Measurements from ENCODE around the gene ARFRP1. TPM values are rescaled to one million over a fixed set of nuclear protein-coding genes. Genes with fewer than 3 reads are reported as not detected.

ARFRP1 gene
- total and polyA plus RNA-seq, 2 experiments from 2014 or later = 16.7 to 24.6 TPM

- Histone ChIP-seq H4K20me1 (replicated peaks; ENCODE audit: insufficient read depth) (no peaks in the 10 kb centered on the region; the same call in 1 of the 2 replicates), H3K9me2 (ENCODE audit: insufficient read depth) (no peaks in the 10 kb centered on the region), H3K4me3 (no peak overlapping the region), H3K27me3 (ENCODE audit: insufficient read depth) (no peaks in the 10 kb centered on the region), H3K79me2 (replicated peaks; ENCODE audit: insufficient read depth) (peaks cover 11% of the 10 kb centered on the region), H3K36me3 (ENCODE audit: insufficient read depth) (no peaks in the 10 kb centered on the region), H3F3A (replicated peaks; ENCODE audit: low read depth) (peaks cover 10% of the 10 kb centered on the region), H3K4me2 (no peak overlapping the region), H3K4me1 (ENCODE audit: insufficient read depth) (peaks cover 20% of the 10 kb centered on the region), H3K27ac (ENCODE audit: low read depth) (no peak overlapping the region), H2AFZ (no peak overlapping the region)
- H3K36me3 Mint-ChIP-seq (ENCODE audit: low read depth) = peaks cover 9% of the 10 kb centered on the region; the same call in 2 of the 3 replicates
- H3K9me3 Mint-ChIP-seq = no peaks in the 10 kb centered on the region
- no peak overlapping the region for H3K4me3 Mint-ChIP-seq
- DNase-seq (ENCODE audit: low spot score) = no peak
- no peak for ATAC-seq
- peaks cover 15% of the 10 kb centered on the region for H3K27me3 Mint-ChIP-seq (ENCODE audit: insufficient read depth, low read depth, poor library complexity)
- H3K4me1 Mint-ChIP-seq = peaks cover 40% of the 10 kb centered on the region
- no peak overlapping the region for H3K27ac Mint-ChIP-seq
- TF ChIP-seq REST (IDR thresholded peaks at IDR 0.05; ENCODE audit: unreplicated experiment) (no peak), ZNF462 (CRISPR knock-in tag; IDR thresholded peaks at IDR 0.05) (no peak), ZNF331 (CRISPR knock-in tag; IDR thresholded peaks at IDR 0.05; ENCODE audit: low read depth) (no peak), ZNF114 (CRISPR knock-in tag; IDR thresholded peaks at IDR 0.05) (no peak), NANOG (IDR thresholded peaks at IDR 0.05; ENCODE audit: borderline replicate concordance) (no peak), POLR2AphosphoS5 (IDR thresholded peaks at IDR 0.05; ENCODE audit: low read depth) (no peak), JUNB (IDR thresholded peaks at IDR 0.05; ENCODE audit: unreplicated experiment) (no peak), EZH2phosphoT487 (IDR thresholded peaks at IDR 0.05; ENCODE audit: unreplicated experiment) (no peak), ETS1 (IDR thresholded peaks at IDR 0.05) (no peak), CREB1 (CRISPR knock-in tag; IDR thresholded peaks at IDR 0.05; ENCODE audit: low read depth) (no peak), STAT1 (IDR thresholded peaks at IDR 0.05; ENCODE audit: unreplicated experiment) (no peak), EZH2 (IDR thresholded peaks at IDR 0.05; ENCODE audit: low read depth, unreplicated experiment) (no peak), CTCF (conservative IDR thresholded peaks at IDR 0.05; ENCODE audit: low read depth in 2 of 2) (no peak)
Observed at GRCh38 chr20:63655249-63655648, 52.5 kb downstream of the ARFRP1 start.
